Mesenchymal stem cell (in vitro differentiated cells and primary cell): Measurements from ENCODE around the gene NDUFB3.

ENCODE experiments used
- DNase-seq: peaks from one replicate; pipeline ENCODE4 v3.0.0-alpha.2; 2013
- H2AFZ ChIP-seq: one replicate; pipeline ENCODE4 v1.6.1; 2013; ENCODE audit warnings: low read depth, mild to moderate bottlenecking, control low read depth, inconsistent platforms, low read length, moderate library complexity
- H2AK5ac ChIP-seq: 2 replicates; pipeline ENCODE4 v1.6.1; 2013; ENCODE audit warnings: low read length, moderate library complexity, mild to moderate bottlenecking, inconsistent platforms; ENCODE audit not compliant: severe bottlenecking
- H2BK120ac ChIP-seq: one replicate; pipeline ENCODE4 v1.6.1; 2013; ENCODE audit warnings: low read depth, mild to moderate bottlenecking, inconsistent platforms, low read length, moderate library complexity
- H2BK12ac ChIP-seq, 2 experiments: one replicate each; pipeline ENCODE4 v1.6.1; 2013; ENCODE audit warnings: inconsistent platforms in 2 of 2, low read length in 2 of 2, mild to moderate bottlenecking in 2 of 2, moderate library complexity in 2 of 2, control low read depth in 1 of 2
- H2BK15ac ChIP-seq: one replicate; pipeline ENCODE4 v1.6.1; 2013; ENCODE audit warnings: mild to moderate bottlenecking, low read depth, inconsistent platforms; ENCODE audit not compliant: poor library complexity, severe bottlenecking
- H2BK5ac ChIP-seq: 2 replicates; pipeline ENCODE4 v1.6.1; 2013; ENCODE audit warnings: low read depth, mild to moderate bottlenecking, low read length, control low read depth, inconsistent platforms; ENCODE audit not compliant: poor library complexity, severe bottlenecking
- H3K14ac ChIP-seq, 2 experiments: one replicate each; pipeline ENCODE4 v1.6.1; 2013; ENCODE audit warnings: inconsistent platforms in 2 of 2, low read length in 2 of 2, control low read depth in 1 of 2, mild to moderate bottlenecking in 1 of 2, moderate library complexity in 1 of 2
- H3K18ac ChIP-seq, 2 experiments: one replicate each; pipeline ENCODE4 v1.6.1; 2013; ENCODE audit warnings: inconsistent platforms in 2 of 2, low read length in 2 of 2, control low read depth in 1 of 2, low read depth in 1 of 2, mild to moderate bottlenecking in 1 of 2
- H3K23ac ChIP-seq, 2 experiments: one replicate each; pipeline ENCODE4 v1.6.1; 2013; ENCODE audit warnings: inconsistent platforms in 2 of 2, low read length in 2 of 2, mild to moderate bottlenecking in 2 of 2, moderate library complexity in 2 of 2, control low read depth in 1 of 2
- H3K27ac ChIP-seq: 2 replicates; pipeline ENCODE4 v1.5.1; 2013; ENCODE audit warnings: mild to moderate bottlenecking, moderate library complexity, low read length, control low read depth, inconsistent platforms; ENCODE audit not compliant: poor library complexity, severe bottlenecking
- H3K27me3 ChIP-seq, 2 experiments: 2 replicates each; pipeline versions ENCODE4 v1.6.1 to v1.7.0; 2013; ENCODE audit warnings: low read length in 2 of 2, mild to moderate bottlenecking in 2 of 2, moderate library complexity in 2 of 2, control low read depth in 1 of 2, inconsistent platforms in 1 of 2; ENCODE audit not compliant: control insufficient read depth in 1 of 2, insufficient read depth in 1 of 2
- H3K36me3 ChIP-seq, 2 experiments: 2 replicates each; pipeline versions ENCODE4 v1.6.1 to v1.7.0; 2013; ENCODE audit warnings: low read length in 2 of 2, control low read depth in 1 of 2, inconsistent platforms in 1 of 2, low read depth in 1 of 2, mild to moderate bottlenecking in 1 of 2; ENCODE audit not compliant: insufficient read depth in 2 of 2, control insufficient read depth in 1 of 2
- H3K4ac ChIP-seq, 2 experiments: one replicate each; pipeline ENCODE4 v1.6.1; 2013; ENCODE audit warnings: inconsistent platforms in 2 of 2, low read length in 2 of 2, mild to moderate bottlenecking in 2 of 2, moderate library complexity in 2 of 2, control low read depth in 1 of 2, low read depth in 1 of 2
- H3K4me1 ChIP-seq: 2 replicates; pipeline ENCODE4 v1.6.1; 2013; ENCODE audit warnings: low read depth, low read length, control low read depth; ENCODE audit not compliant: control insufficient read depth, insufficient read depth
- H3K4me2 ChIP-seq: 2 replicates; pipeline ENCODE4 v1.6.1; 2013; ENCODE audit warnings: low read length, mild to moderate bottlenecking, inconsistent platforms; ENCODE audit not compliant: poor library complexity, severe bottlenecking
- H3K4me3 ChIP-seq, 2 experiments: 2 replicates each; pipeline versions ENCODE4 v1.5.1 to v1.7.0; 2013; ENCODE audit warnings: low read length in 2 of 2, mild to moderate bottlenecking in 2 of 2, control low read depth in 1 of 2, low read depth in 1 of 2; ENCODE audit not compliant: insufficient read depth in 1 of 2
- H3K79me1 ChIP-seq: replicated peaks from 2 replicates; pipeline ENCODE4 v1.6.1; 2013; ENCODE audit warnings: mild to moderate bottlenecking, control low read depth, low read length, inconsistent platforms; ENCODE audit not compliant: poor library complexity, severe bottlenecking
- H3K9ac ChIP-seq: 2 replicates; pipeline ENCODE4 v1.7.0; 2013; ENCODE audit warnings: mild to moderate bottlenecking, low read length, moderate library complexity
- H3K9me3 ChIP-seq: 2 replicates; pipeline ENCODE4 v1.7.0; 2013; ENCODE audit warnings: mild to moderate bottlenecking, low read length; ENCODE audit not compliant: control insufficient read depth
- H4K8ac ChIP-seq: one replicate; pipeline ENCODE4 v1.6.1; 2013; ENCODE audit warnings: inconsistent platforms, mild to moderate bottlenecking, low read length, moderate library complexity
- H4K91ac ChIP-seq: one replicate; pipeline ENCODE4 v1.6.1; 2013; ENCODE audit warnings: mild to moderate bottlenecking, low read length, inconsistent platforms
- WGBS: methylation state at CpG from one replicate; pipeline ENCODE4 v1.1.7; 2013; ENCODE audit warnings: mixed read lengths; 5-methylcytosine and 5-hydroxymethylcytosine counted together

NDUFB3 gene

GRCh38 chr2:201046881-201047280, 24.9 kb upstream of the NDUFB3 start:
- WGBS, result no CpG with 5 or more reads among the region's 2 CpGs
- no peak overlapping the region for H3K9ac ChIP-seq
- no peak overlapping the region for H3K23ac ChIP-seq
- H3K9me3 ChIP-seq, result peaks cover 5% of the 10 kb centered on the region
- no peak overlapping the region for H2BK15ac ChIP-seq
- no peaks in the 10 kb centered on the region for H3K4me1 ChIP-seq
- no peak overlapping the region for H2AK5ac ChIP-seq
- no peaks in the 10 kb centered on the region for H3K27me3 ChIP-seq
- H3K4me2 ChIP-seq, result no peak overlapping the region
- no peak overlapping the region for H4K91ac ChIP-seq
- no peak overlapping the region for H2BK120ac ChIP-seq
- no peak overlapping the region for H2BK12ac ChIP-seq
- no peak overlapping the region for H3K4ac ChIP-seq
- DNase-seq, result no peak
- no peak overlapping the region for H3K4me3 ChIP-seq
- no peak overlapping the region for H3K14ac ChIP-seq
- no peak overlapping the region for H3K18ac ChIP-seq
- peaks cover 1 to 11% of the 10 kb centered on the region in 2 experiments for H3K36me3 ChIP-seq
- peaks cover 11% of the 10 kb centered on the region for H3K79me1 ChIP-seq
- no peak overlapping the region for H2AFZ ChIP-seq
- H3K27ac ChIP-seq, result no peak overlapping the region
- no peak overlapping the region for H2BK5ac ChIP-seq
- no peak overlapping the region for H4K8ac ChIP-seq

- Histone ChIP-seq H3K18ac (no peak overlapping the region), H2BK5ac (no peak overlapping the region), H4K91ac (no peak overlapping the region), H2BK12ac (no peak overlapping the region), H3K27me3 (no peaks in the 10 kb centered on the region), H4K8ac (no peak overlapping the region), H2BK120ac (no peak overlapping the region), H3K4ac (no peak overlapping the region), H3K9ac (no peak overlapping the region), H3K14ac (no peak overlapping the region), H3K79me1 (peaks cover 10% of the 10 kb centered on the region), H3K9me3 (peaks cover 5% of the 10 kb centered on the region), H3K4me3 (no peak overlapping the region), H3K23ac (no peak overlapping the region), H3K4me1 (no peaks in the 10 kb centered on the region), H3K4me2 (no peak overlapping the region), H2AFZ (no peak overlapping the region), H2AK5ac (no peak overlapping the region), H2BK15ac (no peak overlapping the region), H3K27ac (no peak overlapping the region), H3K36me3 (peaks cover 6 to 16% of the 10 kb centered on the region in 2 experiments)
- 97% methylated on average over 11 of the region's 11 CpGs for WGBS
- no peak for DNase-seq
Measured at GRCh38 chr2:201049455-201049854, 22.3 kb upstream of the NDUFB3 start.

DNA sequence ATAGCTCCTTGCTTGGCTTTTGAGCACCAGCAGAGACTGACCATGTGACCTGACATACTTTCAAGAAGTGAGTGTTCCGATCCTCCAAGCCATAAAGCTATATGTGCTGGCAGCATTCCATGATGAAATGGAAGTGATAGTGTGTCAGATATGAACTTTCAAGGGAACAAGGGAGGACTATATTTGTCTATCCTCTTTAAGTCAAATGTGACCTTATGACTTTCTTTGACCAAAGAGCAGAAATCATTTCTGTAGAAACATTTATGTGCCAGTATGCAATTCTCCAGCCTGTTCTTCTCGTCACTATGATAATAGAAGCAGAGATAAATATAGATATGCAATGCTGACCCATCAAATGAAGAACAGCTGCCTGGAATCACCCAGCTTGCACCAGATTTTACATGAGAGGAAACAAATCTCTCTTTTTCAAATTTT, 14.7 kb upstream of the NDUFB3 start:
- H2BK120ac ChIP-seq, result no peak overlapping the region
- H3K14ac ChIP-seq, result no peak overlapping the region
- no peak overlapping the region for H3K4ac ChIP-seq
- H2BK12ac ChIP-seq, result no peak overlapping the region
- no peak overlapping the region for H4K8ac ChIP-seq
- H4K91ac ChIP-seq, result no peak overlapping the region
- H3K27ac ChIP-seq, result no peak overlapping the region
- H3K23ac ChIP-seq, result no peak overlapping the region
- no peak overlapping the region for H3K18ac ChIP-seq
- H3K79me1 ChIP-seq, result peaks cover 21% of the 10 kb centered on the region
- no peaks in the 10 kb centered on the region for H3K27me3 ChIP-seq
- no peak overlapping the region for H3K9ac ChIP-seq
- H3K4me1 ChIP-seq, result no peaks in the 10 kb centered on the region
- no peak overlapping the region for H2BK15ac ChIP-seq
- peak overlapping the region in 1 of 2 experiments; percentile 48 for H3K4me3 ChIP-seq
- peaks cover 5 to 17% of the 10 kb centered on the region in 2 experiments for H3K36me3 ChIP-seq
- no peak overlapping the region for H2AK5ac ChIP-seq
- no peak overlapping the region for H2AFZ ChIP-seq
- no peak overlapping the region for H3K4me2 ChIP-seq
- H2BK5ac ChIP-seq, result no peak overlapping the region
- no peaks in the 10 kb centered on the region for H3K9me3 ChIP-seq
- DNase-seq, result peak; percentile 50
- 50% methylated on average over 1 of the region's 2 CpGs for WGBS

GRCh38 chr2:201057715-201058248, 14.0 kb upstream of the NDUFB3 start:
- H2BK15ac ChIP-seq, result no peak overlapping the region
- 84% methylated on average over 3 of the region's 4 CpGs for WGBS
- no peak overlapping the region for H4K8ac ChIP-seq
- H4K91ac ChIP-seq, result no peak overlapping the region
- no peak overlapping the region for H3K9ac ChIP-seq
- no peaks in the 10 kb centered on the region for H3K4me1 ChIP-seq
- no peak overlapping the region for H3K4me2 ChIP-seq
- H3K27me3 ChIP-seq, result no peaks in the 10 kb centered on the region
- no peak for DNase-seq
- no peak overlapping the region for H3K18ac ChIP-seq
- peaks cover 3 to 14% of the 10 kb centered on the region in 2 experiments for H3K36me3 ChIP-seq
- H3K27ac ChIP-seq, result no peak overlapping the region
- no peak overlapping the region for H3K4me3 ChIP-seq
- H3K14ac ChIP-seq, result no peak overlapping the region
- H2AK5ac ChIP-seq, result no peak overlapping the region
- H2BK12ac ChIP-seq, result no peak overlapping the region
- no peak overlapping the region for H2AFZ ChIP-seq
- H3K4ac ChIP-seq, result no peak overlapping the region
- H3K9me3 ChIP-seq, result no peaks in the 10 kb centered on the region
- no peak overlapping the region for H2BK5ac ChIP-seq
- H2BK120ac ChIP-seq, result no peak overlapping the region
- H3K23ac ChIP-seq, result no peak overlapping the region
- H3K79me1 ChIP-seq, result peaks cover 19% of the 10 kb centered on the region
